Right atrium auricular region (tissue), 2 donors: ENCODE results near the gene RAET1E. TPM values are rescaled to one million over a fixed set of nuclear protein-coding genes. Genes with fewer than 3 reads are reported as not detected.

Experiments used
- total RNA-seq, 2 donors: library from RNA; depleted of rRNA; stranded (reverse); fragments of >200 nt; gene quantifications; one replicate each; pipeline ENCODE4 v1.1.0, GENCODE V29; 2016

Gene RAET1E
- total RNA-seq, 2 donors from 2014 or later: 0.52 to 4.3 TPM

Other genes starting within 250 kb of the RAET1E start
- gene KATNA1, start 249.4 kb downstream of the RAET1E start, total RNA-seq: 10 to 100 TPM; 11.2 to 15.9 TPM
- 10 to 100 TPM; 10.5 to 13.7 TPM for gene LATS1, start 180.0 kb downstream of the RAET1E start, total RNA-seq
- gene NUP43, start 151.6 kb downstream of the RAET1E start, total RNA-seq: 10 to 100 TPM; 10.8 to 13.3 TPM
- gene PCMT1, start 148.4 kb downstream of the RAET1E start, total RNA-seq: 100 to 1,000 TPM in 1 of 2 donors, 10 to 100 TPM in 1; 99.8 to 106 TPM
- 10 to 100 TPM; 17.0 to 25.7 TPM for gene LRP11, start 33.8 kb downstream of the RAET1E start, total RNA-seq
- 1 to 10 TPM; 1.5 to 1.6 TPM for gene RAET1G, start 25.0 kb upstream of the RAET1E start, total RNA-seq
- 1 to 10 TPM in 1 of 2 donors, under 1 TPM in 1; 0.82 to 2.4 TPM for gene ULBP2, start 43.9 kb upstream of the RAET1E start, total RNA-seq
- gene ULBP1, start 65.8 kb upstream of the RAET1E start, total RNA-seq: under 1 TPM; 0.11 to 0.31 TPM
- gene RAET1L, start 127.4 kb upstream of the RAET1E start, total RNA-seq: not detected
- gene ULBP3, start 171.0 kb upstream of the RAET1E start, total RNA-seq: 1 to 10 TPM; 1.4 to 2.0 TPM
- gene PPP1R14C, start 244.9 kb upstream of the RAET1E start, total RNA-seq: 100 to 1,000 TPM in 1 of 2 donors, 10 to 100 TPM in 1; 85.4 to 130 TPM